AG04449 (cell line): ENCODE results near the gene STARD3.

Experiments
- CTCF ChIA-PET: fragments of 350-600 bp; formaldehyde crosslinking; extraction: SDS; loops from one replicate; lab custom pipeline; 2021; ENCODE audit warnings: antibody characterized with exemption; lab: Yijun Ruan, JAX
- POLR2A ChIA-PET: fragments of 400-600, 350-600 bp; formaldehyde crosslinking; extraction: SDS; loops from one replicate; lab custom pipeline; 2020; ENCODE audit warnings: antibody characterized with exemption, inconsistent platforms; lab: Yijun Ruan, JAX
- DNase-seq: peaks from one replicate; pipeline ENCODE4 v3.0.0-alpha.2; 2010; ENCODE audit warnings: low read depth, low spot score
- H3K4me3 ChIP-seq: 2 replicates; pipeline ENCODE4 v1.5.1; 2011; ENCODE audit warnings: low read depth, mild to moderate bottlenecking, control low read depth, low read length
- TF ChIP-seq, protein P1 (sequence below): IDR thresholded peaks from one replicate; pipeline ENCODE4 v1.5.1; 2011; ENCODE audit warnings: mild to moderate bottlenecking, moderate library complexity, low read length, control low read depth, inconsistent platforms; ENCODE audit not compliant: insufficient read depth; ENCODE audit errors: missing control alignments

STARD3 gene

GRCh38 chr17:39669897-39670735 lies 33.2 kb downstream of the STARD3 start:
- POLR2A ChIA-PET, result no interaction called here
- DNase-seq, result no peak
- CTCF ChIA-PET, result interaction anchor here (0.7 to 9.2 kb wide), 16 partner anchors 8 to 133 kb away, joined by 3 to 237 read pairs (median 4); partner anchors contain the start of genes ERBB2, PGAP3 and PPP1R1B

DNA sequence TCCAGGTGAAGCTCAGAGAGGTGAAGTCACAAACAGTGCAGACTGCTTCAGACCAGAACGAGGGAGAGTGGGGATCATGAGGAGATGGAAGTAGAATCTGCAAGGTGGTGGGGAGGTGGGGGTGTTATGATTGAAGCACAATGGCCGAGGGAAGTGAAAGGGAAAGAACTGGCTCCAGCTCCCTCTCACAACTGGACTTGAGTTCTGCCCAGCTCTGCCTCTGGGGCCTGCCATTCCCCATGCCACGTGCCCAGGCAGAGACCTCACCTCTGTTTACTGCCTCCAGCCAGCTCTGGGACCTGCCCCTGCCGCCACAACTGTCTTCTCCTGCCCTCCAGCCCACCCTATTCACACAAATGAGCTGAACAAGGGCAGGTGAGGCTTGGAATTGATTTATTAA lies 33.8 kb downstream of the STARD3 start:
- DNase-seq, result no peak
- H3K4me3 ChIP-seq, result no peak overlapping the region
- ChIA-PET CTCF (interaction anchor here (1.0 to 9.2 kb wide), 9 partner anchors 8 to 134 kb away, joined by 3 to 237 read pairs (median 4); partner anchors contain the start of gene PPP1R1B), POLR2A (interaction anchor here (1.6 kb wide), 1 partner anchor 60 kb away, joined by 3 read pairs; the partner anchor contains the start of gene MIEN1)
- TF ChIP-seq, protein P1, sequence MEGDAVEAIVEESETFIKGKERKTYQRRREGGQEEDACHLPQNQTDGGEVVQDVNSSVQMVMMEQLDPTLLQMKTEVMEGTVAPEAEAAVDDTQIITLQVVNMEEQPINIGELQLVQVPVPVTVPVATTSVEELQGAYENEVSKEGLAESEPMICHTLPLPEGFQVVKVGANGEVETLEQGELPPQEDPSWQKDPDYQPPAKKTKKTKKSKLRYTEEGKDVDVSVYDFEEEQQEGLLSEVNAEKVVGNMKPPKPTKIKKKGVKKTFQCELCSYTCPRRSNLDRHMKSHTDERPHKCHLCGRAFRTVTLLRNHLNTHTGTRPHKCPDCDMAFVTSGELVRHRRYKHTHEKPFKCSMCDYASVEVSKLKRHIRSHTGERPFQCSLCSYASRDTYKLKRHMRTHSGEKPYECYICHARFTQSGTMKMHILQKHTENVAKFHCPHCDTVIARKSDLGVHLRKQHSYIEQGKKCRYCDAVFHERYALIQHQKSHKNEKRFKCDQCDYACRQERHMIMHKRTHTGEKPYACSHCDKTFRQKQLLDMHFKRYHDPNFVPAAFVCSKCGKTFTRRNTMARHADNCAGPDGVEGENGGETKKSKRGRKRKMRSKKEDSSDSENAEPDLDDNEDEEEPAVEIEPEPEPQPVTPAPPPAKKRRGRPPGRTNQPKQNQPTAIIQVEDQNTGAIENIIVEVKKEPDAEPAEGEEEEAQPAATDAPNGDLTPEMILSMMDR, result no peak

More at GRCh38 chr17:39669897-39670735, 33.2 kb downstream of the STARD3 start:
- TF ChIP-seq, protein P1, result no peak
- no peak overlapping the region for H3K4me3 ChIP-seq

DNA sequence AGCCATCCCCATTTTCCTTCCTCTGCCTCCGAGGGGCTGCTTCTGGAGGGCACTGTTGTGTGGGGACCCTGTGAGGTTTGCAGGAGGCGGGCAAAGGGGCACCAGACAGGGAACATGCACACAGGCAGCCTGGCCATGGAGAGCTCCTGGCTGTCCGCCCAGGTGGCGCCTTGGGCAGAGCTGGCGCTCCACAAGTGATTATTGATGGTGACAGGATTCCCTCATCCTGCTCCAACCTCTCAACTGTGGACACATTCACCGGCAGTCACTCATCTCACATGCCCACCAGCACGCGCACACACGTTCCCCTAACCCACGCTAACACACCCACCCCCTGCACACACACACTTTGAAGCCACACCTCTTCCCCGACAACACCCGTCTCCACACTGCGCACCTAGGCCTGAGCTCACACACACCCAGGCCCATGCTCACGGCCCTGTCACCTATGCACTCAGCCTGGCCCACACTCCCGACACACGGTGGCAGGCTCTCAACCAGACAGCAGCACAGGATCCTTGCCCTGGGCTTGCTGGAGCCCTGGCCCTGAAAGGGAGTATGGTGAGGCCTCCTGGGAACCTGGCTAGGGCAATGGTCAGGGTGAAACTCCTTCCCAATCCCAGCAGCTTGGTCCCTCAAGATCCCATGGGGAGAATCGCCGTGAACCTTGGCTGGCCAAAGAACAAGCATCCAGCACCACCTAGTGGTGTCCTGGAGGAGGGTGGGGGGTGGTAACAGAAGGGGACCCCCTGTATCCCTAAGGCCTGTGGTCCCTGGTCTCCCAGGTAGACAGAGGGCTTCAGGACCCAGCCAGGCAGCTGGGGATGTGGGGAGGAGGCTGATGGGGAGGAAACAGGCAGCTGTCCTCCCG lies 34.9 kb downstream of the STARD3 start:
- TF ChIP-seq, protein P1, result peak; percentile 72
- no peak for DNase-seq
- ChIA-PET POLR2A (interaction anchor here (1.6 kb wide), 1 partner anchor 58 kb away, joined by 3 read pairs; the partner anchor contains the start of gene MIEN1), CTCF (interaction anchor here (0.6 to 9.2 kb wide), 16 partner anchors 9 to 126 kb away, joined by 3 to 237 read pairs (median 4); partner anchors contain the start of gene PPP1R1B)
- no peak overlapping the region for H3K4me3 ChIP-seq

GRCh38 chr17:39672522-39673334 lies 35.8 kb downstream of the STARD3 start:
- ChIA-PET POLR2A (interaction anchor here (0.5 to 1.6 kb wide), 2 partner anchors 10 to 58 kb away, joined by 3 read pairs; partner anchors contain the start of gene MIEN1), CTCF (interaction anchor here (0.9 to 9.2 kb wide), 11 partner anchors 8 to 125 kb away, joined by 3 to 237 read pairs (median 6); partner anchors contain the start of gene PPP1R1B)
- DNase-seq, result no peak
- no peak overlapping the region for H3K4me3 ChIP-seq
- TF ChIP-seq, protein P1, result no peak

GRCh38 chr17:39673335-39674081 lies 36.6 kb downstream of the STARD3 start:
- TF ChIP-seq, protein P1, result no peak
- DNase-seq, result no peak
- H3K4me3 ChIP-seq, result no peak overlapping the region
- CTCF ChIA-PET, result interaction anchor here (1.5 to 9.2 kb wide), 5 partner anchors 12 to 51 kb away, joined by 3 to 237 read pairs (median 8); partner anchors contain the start of gene PPP1R1B
- POLR2A ChIA-PET, result interaction anchor here (0.5 kb wide), 1 partner anchor 9 kb away, joined by 3 read pairs; no protein-coding TSS in a partner anchor
